SK-N-SH (cell line): ENCODE results near the gene TSSK6.

Experiments used
- CHD2 ChIP-seq: fragments of 150-350 bp; IDR thresholded peaks from 2 replicates; pipeline ENCODE4 v1.6.1; 2018; ENCODE audit warnings: low read length; ENCODE audit not compliant: partially characterized antibody
- POLR2AphosphoS5 ChIP-seq: IDR thresholded peaks from 2 replicates; pipeline ENCODE4 v1.6.1; 2012; ENCODE audit warnings: low read depth, low read length
- RAD21 ChIP-seq: IDR thresholded peaks from 2 replicates; pipeline ENCODE4 v1.6.1; 2012; ENCODE audit warnings: mild to moderate bottlenecking, low read length
- RFX5 ChIP-seq: IDR thresholded peaks from 2 replicates; pipeline ENCODE4 v1.6.1; 2012; ENCODE audit warnings: mild to moderate bottlenecking, improper control_type of control experiment, low read length
- SIN3A ChIP-seq: IDR thresholded peaks from 2 replicates; pipeline ENCODE4 v1.6.1; 2012; ENCODE audit warnings: low read depth, mild to moderate bottlenecking, low read length, moderate library complexity, borderline replicate concordance
- TF ChIP-seq, protein P1 (sequence below): IDR thresholded peaks from 2 replicates; pipeline ENCODE4; 2012
- TF ChIP-seq, protein P2 (sequence below): fragments of 200-600 bp; sonication (generic); IDR thresholded peaks from 2 replicates; pipeline ENCODE4 v1.6.1; 2017; ENCODE audit warnings: antibody characterized with exemption, mild to moderate bottlenecking, moderate library complexity
- TF ChIP-seq, protein P3 (sequence below): fragments of 150-350 bp; IDR thresholded peaks from 2 replicates; pipeline ENCODE4 v1.6.1; 2017; ENCODE audit warnings: antibody characterized with exemption, low read length, low read depth, borderline replicate concordance

DNA sequence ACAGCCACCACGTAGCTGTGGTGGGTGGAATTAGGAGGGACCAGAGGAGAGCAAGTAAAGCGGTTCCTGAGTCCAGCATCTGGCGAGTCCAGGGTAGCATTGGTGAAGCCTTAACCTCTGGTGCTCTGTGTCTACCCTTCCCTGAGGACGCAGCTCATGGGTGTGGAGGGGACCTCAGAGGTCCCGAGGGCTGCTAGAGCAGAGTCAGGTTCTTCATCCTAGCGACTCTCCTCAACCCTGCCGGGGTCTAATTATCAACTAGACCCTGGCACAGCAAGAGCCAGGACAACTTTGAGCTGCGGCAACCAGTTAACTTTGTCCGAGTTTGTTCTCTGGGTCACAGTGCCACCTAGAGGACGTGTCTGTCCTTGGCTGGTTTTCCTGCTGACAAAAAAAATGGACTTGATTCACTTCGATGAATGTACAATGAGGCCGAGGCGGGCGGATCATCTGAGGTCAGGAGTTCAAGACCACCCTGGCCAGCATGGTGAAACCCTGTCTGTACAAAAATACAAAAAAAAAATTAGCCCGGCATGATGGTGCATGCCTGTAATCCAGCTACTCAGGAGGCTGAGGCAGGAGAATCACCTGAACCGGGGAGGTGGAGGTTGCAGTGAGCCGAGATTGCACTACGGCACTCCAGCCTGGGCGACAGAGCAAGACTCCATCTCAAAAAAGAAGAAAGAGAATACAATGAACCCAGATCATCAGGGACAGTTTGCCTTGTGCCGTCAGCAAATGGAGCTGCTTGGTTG lies 25.0 kb downstream of the TSSK6 start:
- TF ChIP-seq, protein P1, sequence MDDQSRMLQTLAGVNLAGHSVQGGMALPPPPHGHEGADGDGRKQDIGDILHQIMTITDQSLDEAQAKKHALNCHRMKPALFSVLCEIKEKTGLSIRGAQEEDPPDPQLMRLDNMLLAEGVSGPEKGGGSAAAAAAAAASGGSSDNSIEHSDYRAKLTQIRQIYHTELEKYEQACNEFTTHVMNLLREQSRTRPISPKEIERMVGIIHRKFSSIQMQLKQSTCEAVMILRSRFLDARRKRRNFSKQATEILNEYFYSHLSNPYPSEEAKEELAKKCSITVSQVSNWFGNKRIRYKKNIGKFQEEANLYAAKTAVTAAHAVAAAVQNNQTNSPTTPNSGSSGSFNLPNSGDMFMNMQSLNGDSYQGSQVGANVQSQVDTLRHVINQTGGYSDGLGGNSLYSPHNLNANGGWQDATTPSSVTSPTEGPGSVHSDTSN: no peak
- TF ChIP-seq, protein P2, sequence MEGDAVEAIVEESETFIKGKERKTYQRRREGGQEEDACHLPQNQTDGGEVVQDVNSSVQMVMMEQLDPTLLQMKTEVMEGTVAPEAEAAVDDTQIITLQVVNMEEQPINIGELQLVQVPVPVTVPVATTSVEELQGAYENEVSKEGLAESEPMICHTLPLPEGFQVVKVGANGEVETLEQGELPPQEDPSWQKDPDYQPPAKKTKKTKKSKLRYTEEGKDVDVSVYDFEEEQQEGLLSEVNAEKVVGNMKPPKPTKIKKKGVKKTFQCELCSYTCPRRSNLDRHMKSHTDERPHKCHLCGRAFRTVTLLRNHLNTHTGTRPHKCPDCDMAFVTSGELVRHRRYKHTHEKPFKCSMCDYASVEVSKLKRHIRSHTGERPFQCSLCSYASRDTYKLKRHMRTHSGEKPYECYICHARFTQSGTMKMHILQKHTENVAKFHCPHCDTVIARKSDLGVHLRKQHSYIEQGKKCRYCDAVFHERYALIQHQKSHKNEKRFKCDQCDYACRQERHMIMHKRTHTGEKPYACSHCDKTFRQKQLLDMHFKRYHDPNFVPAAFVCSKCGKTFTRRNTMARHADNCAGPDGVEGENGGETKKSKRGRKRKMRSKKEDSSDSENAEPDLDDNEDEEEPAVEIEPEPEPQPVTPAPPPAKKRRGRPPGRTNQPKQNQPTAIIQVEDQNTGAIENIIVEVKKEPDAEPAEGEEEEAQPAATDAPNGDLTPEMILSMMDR: peak; percentile 86
- TF ChIP-seq RFX5: no peak
- TF ChIP-seq RAD21: peak; percentile 90
- TF ChIP-seq CHD2: peak; percentile 48
- no peak for TF ChIP-seq POLR2AphosphoS5
- no peak for TF ChIP-seq SIN3A
- TF ChIP-seq, protein P3, sequence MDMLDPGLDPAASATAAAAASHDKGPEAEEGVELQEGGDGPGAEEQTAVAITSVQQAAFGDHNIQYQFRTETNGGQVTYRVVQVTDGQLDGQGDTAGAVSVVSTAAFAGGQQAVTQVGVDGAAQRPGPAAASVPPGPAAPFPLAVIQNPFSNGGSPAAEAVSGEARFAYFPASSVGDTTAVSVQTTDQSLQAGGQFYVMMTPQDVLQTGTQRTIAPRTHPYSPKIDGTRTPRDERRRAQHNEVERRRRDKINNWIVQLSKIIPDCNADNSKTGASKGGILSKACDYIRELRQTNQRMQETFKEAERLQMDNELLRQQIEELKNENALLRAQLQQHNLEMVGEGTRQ: no peak
